LNCaP clone FGC (cell line): ENCODE data around the gene ANO10.
"Not testable (repeated sequence)": the region's sequence is repeated elsewhere in the genome, so short reads cannot be mapped to it uniquely, and the experiment has no call there.

Experiments used
- DNase-seq: peaks from one replicate; pipeline ENCODE4 v3.0.0-alpha.2; 2011; ENCODE audit warnings: low read depth
- H3K4me3 ChIP-seq: 2 replicates; pipeline ENCODE4 v1.5.1; 2011; ENCODE audit warnings: mild to moderate bottlenecking, low read depth, low read length, control low read depth
- CTCF ChIP-seq: IDR thresholded peaks from 2 replicates; pipeline ENCODE4 v1.5.1; 2012; ENCODE audit warnings: mild to moderate bottlenecking; ENCODE audit not compliant: control insufficient read depth, insufficient read depth; ENCODE audit errors: extremely low read depth

The ANO10 gene

GRCh38 chr3:43465109-43465508, 156.7 kb downstream of the ANO10 start:
- no peak for TF ChIP-seq CTCF
- DNase-seq = peak; percentile 78
- no peak overlapping the region for H3K4me3 ChIP-seq

DNA sequence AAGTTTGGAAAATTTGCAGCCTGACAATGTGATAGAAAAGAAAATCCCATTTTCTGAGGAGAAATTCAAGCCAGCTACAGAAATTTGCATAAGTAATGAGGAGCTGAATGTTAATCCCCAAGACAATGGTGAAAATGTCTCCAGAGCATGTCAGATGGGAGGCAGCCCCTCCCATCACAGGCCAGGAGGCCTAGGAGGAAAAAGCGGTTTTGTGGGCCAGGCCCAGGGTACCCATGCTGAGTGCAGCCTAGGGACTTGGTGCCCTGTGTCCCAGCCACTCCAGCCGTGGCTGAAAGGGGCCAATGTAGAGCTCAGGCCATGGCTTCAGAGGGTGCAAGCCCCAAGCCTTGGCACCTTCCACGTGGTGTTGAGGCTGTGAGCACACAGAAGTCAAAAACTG, 159.2 kb downstream of the ANO10 start:
- H3K4me3 ChIP-seq, DNase-seq: not testable (repeated sequence)

GRCh38 chr3:43461345-43461744, 160.5 kb downstream of the ANO10 start:
- no peak for TF ChIP-seq CTCF
- no peak for DNase-seq
- no peak overlapping the region for H3K4me3 ChIP-seq

- H3K4me3 ChIP-seq, DNase-seq: not testable (repeated sequence)
Measured at GRCh38 chr3:43457038-43457437, 164.8 kb downstream of the ANO10 start.

DNA sequence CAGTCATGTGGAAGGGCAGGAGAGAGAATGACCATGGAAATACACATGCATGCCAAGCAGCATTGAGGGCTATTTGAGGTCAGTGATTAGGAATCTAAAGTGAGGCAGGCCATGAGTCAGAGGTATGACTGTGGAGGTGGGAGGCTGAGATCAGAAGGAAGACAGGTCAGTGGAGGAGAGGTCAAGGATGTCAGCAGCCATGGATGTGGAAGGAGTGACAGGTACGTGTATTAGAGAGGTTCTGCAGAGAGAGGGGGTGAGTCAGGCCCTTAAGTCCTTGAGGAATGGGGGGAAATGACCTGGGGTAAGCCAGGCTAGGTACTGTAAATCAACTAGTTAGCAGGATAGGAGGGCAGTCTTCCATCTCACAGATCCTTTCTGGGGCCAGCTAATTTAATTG, 166.6 kb downstream of the ANO10 start:
- DNase-seq = no peak
- no peak overlapping the region for H3K4me3 ChIP-seq
- no peak for TF ChIP-seq CTCF

GRCh38 chr3:43453981-43454380, 167.8 kb downstream of the ANO10 start:
- no peak for DNase-seq
- no peak overlapping the region for H3K4me3 ChIP-seq
- no peak for TF ChIP-seq CTCF

DNA sequence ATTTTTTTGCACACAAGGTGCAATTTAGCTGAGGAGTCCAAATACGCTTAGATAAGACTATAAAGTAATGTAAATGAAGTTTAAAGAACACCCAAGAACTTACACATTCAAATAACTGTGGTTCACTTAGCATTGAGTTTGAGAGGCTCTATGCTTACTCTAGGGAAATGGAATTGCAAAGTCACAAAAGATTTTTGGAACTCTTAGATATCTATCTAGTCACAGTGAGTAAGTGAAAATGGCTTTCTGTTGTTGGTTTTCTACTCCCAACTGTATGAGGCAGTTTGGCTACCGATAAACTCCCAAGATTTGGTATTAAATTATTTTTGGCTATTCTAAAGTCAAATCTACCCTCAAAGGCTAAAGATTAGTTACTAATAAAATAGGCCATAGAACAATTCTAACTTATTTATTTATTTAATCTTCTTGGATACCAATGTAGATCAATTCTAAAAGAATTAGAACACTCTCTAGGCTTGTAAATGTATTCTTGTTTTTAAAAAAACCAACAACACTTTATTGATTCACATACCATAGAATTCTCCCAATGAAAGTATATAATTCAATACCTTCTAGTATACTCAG, 170.0 kb downstream of the ANO10 start:
- DNase-seq = no peak
- TF ChIP-seq CTCF = no peak
- no peak overlapping the region for H3K4me3 ChIP-seq

DNA sequence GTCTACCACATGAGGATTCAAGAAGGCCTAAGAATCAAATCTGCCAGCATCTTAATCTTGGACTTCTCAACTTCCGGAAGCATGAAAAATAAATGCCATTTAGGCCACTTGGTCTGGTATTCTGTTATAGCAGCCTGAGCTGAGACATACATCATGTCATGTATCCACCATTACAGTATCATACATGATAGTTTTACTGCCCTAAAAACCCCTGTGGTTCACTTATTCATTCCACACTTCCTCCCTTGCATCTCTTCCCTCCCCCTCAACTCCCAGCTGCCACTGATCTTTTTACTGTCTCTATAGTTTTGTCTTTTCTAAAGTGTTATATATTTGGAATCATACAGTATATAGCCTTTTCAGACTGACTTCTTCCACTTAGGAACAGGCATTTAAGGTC, 173.7 kb downstream of the ANO10 start:
- TF ChIP-seq CTCF = no peak
- H3K4me3 ChIP-seq = no peak overlapping the region
- DNase-seq = no peak
